Gastroesophageal sphincter (tissue), 3 donors: ENCODE measurements around the gene MED16.

Experiments used
- CTCF ChIP-seq, 4 experiments: fragments of 200-600 bp in 2 of 4; fragments of 450-650 bp in 2 of 4; sonication (generic) in 1 of 4; IDR thresholded peaks; one replicate each; pipeline ENCODE4 v1.5.1; 2017 to 2019; ENCODE audit warnings: antibody characterized with exemption in 4 of 4, mild to moderate bottlenecking in 2 of 4, moderate library complexity in 2 of 4
- EP300 ChIP-seq: sonication (generic); formaldehyde crosslinking; IDR thresholded peaks from one replicate; pipeline ENCODE4 v1.6.1; 2017; ENCODE audit warnings: antibody characterized with exemption, mild to moderate bottlenecking
- POLR2A ChIP-seq, 2 donors: fragments of 450-650 bp; IDR thresholded peaks; one replicate each; pipeline ENCODE4 v1.6.1; 2017; ENCODE audit warnings: antibody characterized with exemption in 2 of 2, mild to moderate bottlenecking in 2 of 2, moderate library complexity in 1 of 2

GRCh38 chr19:936175-936546 lies 43.2 kb upstream of the MED16 start:
- no peak for TF ChIP-seq POLR2A (IDR thresholded peaks at IDR 0.05)
- no peak for TF ChIP-seq CTCF (IDR thresholded peaks at IDR 0.05)
- TF ChIP-seq EP300: no peak
